Breast epithelium (tissue), 3 donors: Measurements from ENCODE around the gene PPIP5K2.

Source experiments
- CTCF ChIP-seq, 3 donors: fragments of 450-650 bp; IDR thresholded peaks; one replicate each; pipeline ENCODE4 v1.5.1; 2016 to 2017; ENCODE audit warnings: antibody characterized with exemption in 3 of 3, mild to moderate bottlenecking in 3 of 3, moderate library complexity in 3 of 3
- POLR2A ChIP-seq: fragments of 450-650 bp; IDR thresholded peaks from one replicate; pipeline ENCODE4 v1.6.1; 2016; ENCODE audit warnings: antibody characterized with exemption, mild to moderate bottlenecking, moderate library complexity
- POLR2AphosphoS5 ChIP-seq, 3 donors: sonication (generic); formaldehyde crosslinking; IDR thresholded peaks; one replicate each; pipeline ENCODE4 v1.6.1; 2017; ENCODE audit warnings: antibody characterized with exemption in 3 of 3

- no peak for TF ChIP-seq POLR2A
- TF ChIP-seq CTCF (IDR thresholded peaks at IDR 0.05) = no peak
- TF ChIP-seq POLR2AphosphoS5 (IDR thresholded peaks at IDR 0.05) = no peak
These were observed 127.0 kb downstream of the PPIP5K2 start for GRCh38 chr5:103247118-103247517.
